Epithelial cell of proximal tubule (primary cell): ENCODE measurements around the gene SF3B6. TPM values are rescaled to one million over a fixed set of nuclear protein-coding genes. Genes with fewer than 3 reads are reported as not detected.

Source experiments
- DNase-seq: peaks from one replicate; pipeline ENCODE4 v3.0.0-alpha.2; 2011; ENCODE audit warnings: low read depth
- H3K4me3 ChIP-seq: 2 replicates; pipeline ENCODE4 v1.5.1; 2011; ENCODE audit warnings: low read depth, mild to moderate bottlenecking, low read length
- total RNA-seq: library from RNA; depleted of rRNA; stranded (reverse); fragments of >200 nt; gene quantifications from 2 replicates; pipeline ENCODE4 v1.2.3, GENCODE V29; 2015
- TF ChIP-seq, protein P1 (sequence below): conservative IDR thresholded peaks from 2 replicates; pipeline ENCODE4 v1.5.1; 2012; ENCODE audit warnings: low read depth, mild to moderate bottlenecking, low read length

The SF3B6 gene
- total RNA-seq, 1 donor from 2014 or later: 226 TPM

DNA sequence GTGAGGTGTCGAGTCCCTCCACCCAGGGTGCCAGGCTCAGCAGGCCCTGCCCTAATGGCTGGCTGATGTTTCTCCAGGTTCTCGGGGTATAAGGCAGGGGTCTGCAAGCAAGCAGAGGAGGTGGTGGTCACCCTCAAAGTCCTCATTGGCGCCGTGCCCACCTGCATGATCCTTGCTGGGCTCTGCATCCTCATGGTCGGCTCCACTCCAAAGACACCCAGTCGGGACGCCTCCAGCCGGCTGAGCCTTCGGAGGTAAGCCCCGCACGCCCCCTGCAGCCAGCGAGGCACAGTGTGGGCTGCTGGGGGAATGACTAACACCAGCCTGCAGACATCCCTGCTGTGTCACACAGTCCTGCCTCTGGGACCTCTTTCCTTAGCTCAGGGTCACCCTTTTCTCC is 52.1 kb downstream of the SF3B6 start:
- TF ChIP-seq, protein P1, sequence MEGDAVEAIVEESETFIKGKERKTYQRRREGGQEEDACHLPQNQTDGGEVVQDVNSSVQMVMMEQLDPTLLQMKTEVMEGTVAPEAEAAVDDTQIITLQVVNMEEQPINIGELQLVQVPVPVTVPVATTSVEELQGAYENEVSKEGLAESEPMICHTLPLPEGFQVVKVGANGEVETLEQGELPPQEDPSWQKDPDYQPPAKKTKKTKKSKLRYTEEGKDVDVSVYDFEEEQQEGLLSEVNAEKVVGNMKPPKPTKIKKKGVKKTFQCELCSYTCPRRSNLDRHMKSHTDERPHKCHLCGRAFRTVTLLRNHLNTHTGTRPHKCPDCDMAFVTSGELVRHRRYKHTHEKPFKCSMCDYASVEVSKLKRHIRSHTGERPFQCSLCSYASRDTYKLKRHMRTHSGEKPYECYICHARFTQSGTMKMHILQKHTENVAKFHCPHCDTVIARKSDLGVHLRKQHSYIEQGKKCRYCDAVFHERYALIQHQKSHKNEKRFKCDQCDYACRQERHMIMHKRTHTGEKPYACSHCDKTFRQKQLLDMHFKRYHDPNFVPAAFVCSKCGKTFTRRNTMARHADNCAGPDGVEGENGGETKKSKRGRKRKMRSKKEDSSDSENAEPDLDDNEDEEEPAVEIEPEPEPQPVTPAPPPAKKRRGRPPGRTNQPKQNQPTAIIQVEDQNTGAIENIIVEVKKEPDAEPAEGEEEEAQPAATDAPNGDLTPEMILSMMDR: no peak
- no peak overlapping the region for H3K4me3 ChIP-seq
- no peak for DNase-seq

DNA sequence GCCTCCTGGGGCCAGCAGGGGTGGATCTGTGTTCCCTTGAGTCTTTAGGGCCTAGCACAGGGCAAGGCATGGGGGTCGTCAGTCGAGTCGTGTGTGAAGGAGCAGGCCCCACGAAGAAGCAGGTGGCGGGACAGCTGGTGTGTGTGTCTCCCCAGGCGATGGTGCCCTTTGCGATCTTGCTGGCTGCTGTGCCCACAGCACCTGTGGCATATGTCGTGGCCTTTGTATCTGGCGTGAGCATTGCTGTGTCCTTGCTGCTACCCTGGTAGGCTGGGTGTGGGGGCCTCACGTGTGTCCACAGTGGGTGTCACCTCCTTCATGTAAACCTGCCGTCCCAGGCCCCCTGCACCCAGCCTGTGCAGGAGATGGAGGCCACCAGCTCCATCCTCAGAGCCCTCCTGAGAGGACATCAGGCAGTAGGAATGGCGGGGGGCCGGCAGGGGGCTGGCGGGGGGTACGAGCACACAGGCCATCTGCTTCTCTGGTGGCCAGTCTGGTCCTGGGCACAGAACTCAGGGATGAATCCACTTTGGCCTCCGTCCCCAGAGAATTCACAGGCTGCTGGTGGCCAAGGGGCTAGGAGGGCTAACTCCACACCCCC is 53.1 kb downstream of the SF3B6 start:
- TF ChIP-seq, protein P1: no peak
- H3K4me3 ChIP-seq: no peak overlapping the region
- DNase-seq: no peak

DNA sequence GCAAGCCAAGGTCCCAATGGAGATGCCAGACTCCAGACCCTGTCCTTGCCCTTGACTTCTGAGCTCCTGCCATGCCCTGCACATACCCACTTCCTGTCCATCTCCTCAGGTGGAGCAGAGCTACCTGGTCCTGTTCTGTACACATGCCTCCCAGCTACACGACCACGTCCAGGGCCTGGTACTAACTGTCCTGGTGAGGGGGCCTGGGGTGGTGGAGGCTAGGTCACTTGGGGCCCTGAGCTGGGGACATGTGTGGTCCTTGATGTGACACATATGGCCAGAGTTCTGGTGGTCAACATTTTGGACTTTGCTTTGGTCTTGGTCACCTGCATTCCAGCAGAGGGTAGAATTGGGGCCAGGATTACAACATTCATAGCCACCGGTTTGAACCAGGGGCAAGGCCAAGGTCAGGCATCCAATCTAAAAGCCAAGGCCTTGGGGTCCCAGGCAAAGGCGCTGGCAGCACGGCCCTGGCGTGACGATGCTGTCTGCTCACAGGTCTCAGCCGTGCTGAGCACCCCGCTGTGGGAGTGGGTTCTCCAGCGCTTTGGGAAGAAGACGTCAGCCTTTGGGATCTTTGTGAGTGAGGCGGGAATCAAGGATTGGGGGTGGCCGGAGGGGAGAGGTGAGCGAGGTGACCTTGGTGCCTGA is 53.7 kb downstream of the SF3B6 start:
- DNase-seq: no peak
- H3K4me3 ChIP-seq: no peak overlapping the region
- TF ChIP-seq, protein P1: no peak

DNA sequence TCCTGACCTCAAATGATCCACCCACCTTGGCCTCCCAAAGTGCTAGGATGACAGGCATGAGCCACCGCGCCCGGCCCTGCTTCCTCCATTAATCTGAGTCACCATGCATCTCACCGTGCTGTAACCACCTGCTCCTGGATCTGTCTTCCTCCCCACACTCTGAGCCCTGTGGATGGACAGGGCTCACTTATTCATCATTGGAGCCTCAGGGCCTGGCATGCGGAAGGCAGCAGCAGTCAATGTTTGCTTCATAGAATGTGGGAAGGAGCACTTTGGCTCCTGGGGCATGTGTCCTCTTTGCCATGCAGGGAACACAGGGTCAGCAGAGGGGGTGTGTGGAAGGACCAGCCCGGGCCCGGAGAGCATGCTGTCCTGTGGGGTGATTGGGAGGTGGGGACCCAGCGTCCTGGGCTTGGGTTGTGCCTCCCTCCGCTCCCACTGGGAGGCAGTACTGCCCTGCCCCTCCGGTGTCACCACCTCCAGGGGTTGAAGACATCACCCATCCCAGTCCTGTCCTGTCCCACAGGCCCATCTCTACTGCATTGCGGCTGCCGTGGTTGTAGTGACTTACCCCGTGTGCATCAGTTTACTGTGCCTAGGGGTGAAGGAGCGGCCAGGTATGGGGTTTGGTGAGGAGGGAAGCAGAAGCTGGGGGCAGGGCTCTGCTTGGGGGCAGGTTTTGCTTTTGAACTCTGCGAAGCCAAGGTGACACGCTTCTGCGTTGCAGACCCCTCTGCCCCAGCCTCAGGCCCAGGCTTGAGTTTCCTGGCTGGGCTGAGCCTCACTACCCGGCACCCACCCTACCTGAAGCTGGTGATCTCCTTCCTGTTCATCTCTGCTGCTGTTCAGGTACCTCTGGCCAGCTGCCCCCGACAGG is 54.8 kb downstream of the SF3B6 start:
- DNase-seq: no peak
- TF ChIP-seq, protein P1: peak; percentile 42
- no peak overlapping the region for H3K4me3 ChIP-seq

GRCh38 chr2:24020244-24020643 is 55.9 kb downstream of the SF3B6 start:
- no peak overlapping the region for H3K4me3 ChIP-seq
- TF ChIP-seq, protein P1: no peak

DNA sequence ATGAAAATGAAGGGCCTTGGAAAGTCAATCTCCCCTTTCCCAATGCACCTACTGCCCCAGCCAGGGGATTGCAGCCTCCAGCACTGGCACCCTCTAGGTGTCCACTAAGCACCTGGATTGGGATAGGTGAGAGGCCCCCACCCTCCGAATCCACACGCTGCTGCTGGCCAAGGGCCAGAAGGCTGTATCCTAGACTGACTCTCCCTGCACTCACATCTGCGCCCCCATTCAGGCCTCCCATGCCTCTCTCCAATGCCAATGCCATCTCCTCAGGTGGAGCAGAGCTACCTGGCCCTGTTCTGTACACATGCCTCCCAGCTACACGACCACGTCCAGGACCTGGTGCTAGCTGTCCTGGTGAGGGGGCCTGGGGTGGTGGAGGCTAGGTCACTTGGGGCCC is 56.4 kb downstream of the SF3B6 start:
- no peak for DNase-seq
- TF ChIP-seq, protein P1: no peak
- no peak overlapping the region for H3K4me3 ChIP-seq

More at GRCh38 chr2:24020244-24020643, 55.9 kb downstream of the SF3B6 start:
- no peak for DNase-seq
